ENCODE data around the gene OPCML.

DNA sequence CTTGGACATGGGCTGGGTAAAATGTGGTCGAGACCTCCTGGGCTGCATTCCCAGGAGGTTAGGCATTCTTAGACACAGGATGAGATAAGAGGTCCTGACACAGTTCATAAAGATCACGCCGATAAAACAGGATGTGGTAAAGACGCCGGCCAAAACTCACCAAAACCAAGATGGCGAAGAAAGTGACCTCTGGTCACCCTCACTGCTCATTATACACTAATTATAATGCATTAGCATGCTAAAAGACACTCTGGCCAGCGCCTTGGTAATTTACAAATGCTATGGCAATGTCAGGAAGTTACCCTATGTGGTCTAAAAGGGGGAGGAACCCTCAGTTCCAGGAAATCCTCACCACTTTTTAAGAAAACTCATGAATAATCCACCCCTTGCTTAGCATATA, 983.3 kb downstream of the OPCML start:
- TF ChIP-seq POLR2A (IDR thresholded peaks at IDR 0.05; ENCODE audit: low read depth): no peak
- TF ChIP-seq, protein P1, sequence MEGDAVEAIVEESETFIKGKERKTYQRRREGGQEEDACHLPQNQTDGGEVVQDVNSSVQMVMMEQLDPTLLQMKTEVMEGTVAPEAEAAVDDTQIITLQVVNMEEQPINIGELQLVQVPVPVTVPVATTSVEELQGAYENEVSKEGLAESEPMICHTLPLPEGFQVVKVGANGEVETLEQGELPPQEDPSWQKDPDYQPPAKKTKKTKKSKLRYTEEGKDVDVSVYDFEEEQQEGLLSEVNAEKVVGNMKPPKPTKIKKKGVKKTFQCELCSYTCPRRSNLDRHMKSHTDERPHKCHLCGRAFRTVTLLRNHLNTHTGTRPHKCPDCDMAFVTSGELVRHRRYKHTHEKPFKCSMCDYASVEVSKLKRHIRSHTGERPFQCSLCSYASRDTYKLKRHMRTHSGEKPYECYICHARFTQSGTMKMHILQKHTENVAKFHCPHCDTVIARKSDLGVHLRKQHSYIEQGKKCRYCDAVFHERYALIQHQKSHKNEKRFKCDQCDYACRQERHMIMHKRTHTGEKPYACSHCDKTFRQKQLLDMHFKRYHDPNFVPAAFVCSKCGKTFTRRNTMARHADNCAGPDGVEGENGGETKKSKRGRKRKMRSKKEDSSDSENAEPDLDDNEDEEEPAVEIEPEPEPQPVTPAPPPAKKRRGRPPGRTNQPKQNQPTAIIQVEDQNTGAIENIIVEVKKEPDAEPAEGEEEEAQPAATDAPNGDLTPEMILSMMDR (IDR thresholded peaks at IDR 0.05): no peak

All from esophagus muscularis mucosa (tissue), 3 donors.